Measurements from ENCODE around the gene IL21. TPM values are rescaled to one million over a fixed set of nuclear protein-coding genes. Genes with fewer than 3 reads are reported as not detected.
"Not testable (repeated sequence)": the region's sequence is repeated elsewhere in the genome, so short reads cannot be mapped to it uniquely, and the experiment has no call there.

IL21 gene
- total RNA-seq (ENCODE audit: insufficient read depth, low replicate concordance): 3.6 TPM

GRCh38 chr4:122621016-122621507 is at the start of gene IL21:
TSS of gene IL21 (minus strand) at chr4:122621066. CDS start at chr4:122621011, 55 bp downstream.
- no peak for DNase-seq (ENCODE audit: low spot score)

GRCh38 chr4:122669911-122670738 is 49.3 kb upstream of the IL21 start:
- no peak for DNase-seq (ENCODE audit: low spot score)

- peak; percentile 41 for DNase-seq (ENCODE audit: low spot score)
Measured at GRCh38 chr4:122668241-122668640, 47.4 kb upstream of the IL21 start.

GRCh38 chr4:122666527-122667245 is 45.8 kb upstream of the IL21 start:
- peak; percentile 82 for DNase-seq (ENCODE audit: low spot score)

- DNase-seq (ENCODE audit: low spot score): peak; percentile 22
Measured at GRCh38 chr4:122665161-122665929, 44.5 kb upstream of the IL21 start.

GRCh38 chr4:122663814-122664610 is 43.1 kb upstream of the IL21 start:
- DNase-seq (ENCODE audit: low spot score): no peak

- no peak for DNase-seq (ENCODE audit: low spot score)
Measured at GRCh38 chr4:122663291-122663690, 42.4 kb upstream of the IL21 start.

GRCh38 chr4:122662701-122663100 is 41.8 kb upstream of the IL21 start:
- no peak for DNase-seq (ENCODE audit: low spot score)

- no peak for DNase-seq (ENCODE audit: low spot score)
Measured at GRCh38 chr4:122661176-122662160, 40.6 kb upstream of the IL21 start.

GRCh38 chr4:122658818-122659295 is 38.0 kb upstream of the IL21 start:
- DNase-seq (ENCODE audit: low spot score): no peak

GRCh38 chr4:122658377-122658776 is 37.5 kb upstream of the IL21 start:
- no peak for DNase-seq (ENCODE audit: low spot score)

- DNase-seq (ENCODE audit: low spot score): no peak
Measured at GRCh38 chr4:122657553-122657952, 36.7 kb upstream of the IL21 start.

GRCh38 chr4:122656583-122656982 is 35.7 kb upstream of the IL21 start:
- DNase-seq (ENCODE audit: low spot score): not testable (repeated sequence)

- peak; percentile 51 for DNase-seq (ENCODE audit: low spot score)
Measured at GRCh38 chr4:122652379-122652778, 31.5 kb upstream of the IL21 start.

- no peak for DNase-seq (ENCODE audit: low spot score)
Measured at GRCh38 chr4:122650148-122650547, 29.3 kb upstream of the IL21 start.

GRCh38 chr4:122647656-122648055 is 26.8 kb upstream of the IL21 start:
- DNase-seq (ENCODE audit: low spot score): no peak

- DNase-seq (ENCODE audit: low spot score): no peak
Measured at GRCh38 chr4:122643257-122643656, 22.4 kb upstream of the IL21 start.

- DNase-seq (ENCODE audit: low spot score): no peak
Measured at GRCh38 chr4:122639181-122639580, 18.3 kb upstream of the IL21 start.

- no peak for DNase-seq (ENCODE audit: low spot score)
Measured at GRCh38 chr4:122636697-122637096, 15.8 kb upstream of the IL21 start.

- DNase-seq (ENCODE audit: low spot score): no peak
Measured at GRCh38 chr4:122635205-122635604, 14.3 kb upstream of the IL21 start.

All from umbilical cord (tissue), 2 donors.